WTC11 (cell line): Measurements from ENCODE around the gene EXOC4. TPM values are rescaled to one million over a fixed set of nuclear protein-coding genes. Genes with fewer than 3 reads are reported as not detected.
"Not testable (repeated sequence)": the region's sequence is repeated elsewhere in the genome, so short reads cannot be mapped to it uniquely, and the experiment has no call there.

Experiments used
- ATAC-seq: fragments of 200-7000 bp; cut with Tn5 transposase; 2 replicates; pipeline ENCODE4 v1.10.0; 2021; ENCODE audit warnings: mild to moderate bottlenecking, moderate library complexity
- CTCF ChIA-PET: fragments of 300-600 bp; sonication (Branson Sonifier 250); formaldehyde crosslinking; loops from one replicate; lab custom pipeline; 2021; ENCODE audit warnings: antibody characterized with exemption; lab: Charles Lee
- POLR2A ChIA-PET: fragments of 350-600 bp; sonication (Branson Sonifier 250); formaldehyde crosslinking; loops from one replicate; lab custom pipeline; 2021; ENCODE audit warnings: antibody characterized with exemption; lab: Charles Lee
- DNase-seq: peaks from one replicate; pipeline ENCODE4 v3.0.0; 2021; ENCODE audit warnings: low spot score
- H3K27ac Mint-ChIP-seq: 2 replicates; pipeline ENCODE4 v1.8.0; 2021; ENCODE audit warnings: mixed read lengths
- H3K27me3 Mint-ChIP-seq: 2 replicates; pipeline ENCODE4 v1.8.0; 2021; ENCODE audit warnings: low read depth, mild to moderate bottlenecking, moderate library complexity, mixed read lengths
- H3K36me3 Mint-ChIP-seq: 2 replicates; pipeline ENCODE4 v1.8.0; 2021; ENCODE audit warnings: mixed read lengths
- H3K4me1 Mint-ChIP-seq: 2 replicates; pipeline ENCODE4 v1.8.0; 2022; ENCODE audit warnings: mixed read lengths
- H3K4me3 Mint-ChIP-seq: 2 replicates; pipeline ENCODE4 v1.8.0; 2021; ENCODE audit warnings: mild to moderate bottlenecking, moderate library complexity, mixed read lengths
- H3K9me3 Mint-ChIP-seq: 2 replicates; pipeline ENCODE4 v1.8.0; 2021; ENCODE audit warnings: mixed read lengths
- AFF4 ChIP-seq: sonication (generic); formaldehyde crosslinking; IDR thresholded peaks from 2 replicates; pipeline ENCODE4 v1.8.1; 2023; ENCODE audit warnings: mild to moderate bottlenecking, missing genetic modification reagents, borderline replicate concordance
- CTCF ChIP-seq: fragments of 200-600 bp; IDR thresholded peaks from 2 replicates; pipeline ENCODE4 v1.8.0; 2022; ENCODE audit warnings: antibody characterized with exemption
- GRHL2 ChIP-seq: fragments of 250-450 bp; sonication (Bioruptor Pico); IDR thresholded peaks from 2 replicates; pipeline ENCODE4 v1.8.0; 2022; ENCODE audit warnings: mild to moderate bottlenecking, moderate library complexity; ENCODE audit not compliant: insufficient replicate concordance, severe bottlenecking
- HMGA2 ChIP-seq: fragments of 250-450 bp; sonication (Bioruptor Pico); IDR thresholded peaks from 2 replicates; pipeline ENCODE4 v1.4.0; 2021; ENCODE audit warnings: mild to moderate bottlenecking, moderate library complexity
- KAT7 ChIP-seq: sonication (generic); formaldehyde crosslinking; IDR thresholded peaks from 2 replicates; pipeline ENCODE4 v1.8.1; 2023; ENCODE audit warnings: missing genetic modification reagents, mild to moderate bottlenecking, borderline replicate concordance
- MYBL2 ChIP-seq: sonication (generic); formaldehyde crosslinking; IDR thresholded peaks from 2 replicates; pipeline ENCODE4 v1.8.1; 2023; ENCODE audit warnings: mild to moderate bottlenecking, moderate library complexity, missing genetic modification reagents
- NR1H2 ChIP-seq: sonication (generic); formaldehyde crosslinking; IDR thresholded peaks from 2 replicates; pipeline ENCODE4 v1.9.0; 2021; ENCODE audit warnings: mild to moderate bottlenecking, moderate library complexity, missing genetic modification reagents
- NR2C2 ChIP-seq: sonication (generic); formaldehyde crosslinking; IDR thresholded peaks from 2 replicates; pipeline ENCODE4 v1.8.0; 2022; ENCODE audit warnings: mild to moderate bottlenecking, missing genetic modification reagents
- ZBTB43 ChIP-seq: sonication (generic); formaldehyde crosslinking; IDR thresholded peaks from 2 replicates; pipeline ENCODE4 v1.8.1; 2023; ENCODE audit warnings: mild to moderate bottlenecking, missing genetic modification reagents
- ZNF121 ChIP-seq: sonication (generic); formaldehyde crosslinking; IDR thresholded peaks from 2 replicates; pipeline ENCODE4 v1.8.0; 2023; ENCODE audit warnings: missing genetic modification reagents
- ZNF416 ChIP-seq: fragments of 250-450 bp; sonication (Bioruptor Pico); IDR thresholded peaks from 2 replicates; pipeline ENCODE4 v1.9.0; 2021; ENCODE audit warnings: mild to moderate bottlenecking, inconsistent platforms
- ZNF532 ChIP-seq: fragments of 250-450 bp; sonication (Bioruptor Pico); IDR thresholded peaks from 2 replicates; pipeline ENCODE4 v1.9.0; 2021; ENCODE audit warnings: mild to moderate bottlenecking, borderline replicate concordance
- total RNA-seq: library from RNA; stranded (reverse); gene quantifications from 3 replicates; pipeline ENCODE4 v1.2.3, GENCODE V29; 2021

Gene EXOC4
- total RNA-seq, 1 experiment from 2014 or later = 62.0 TPM

- TF ChIP-seq AFF4 (CRISPR knock-in tag) = no peak
- TF ChIP-seq, all 79 proteins: peak for 6
These were observed at the start of gene EXOC4 (continued) for GRCh38 chr7:133252858-133253518.

- POLR2A ChIA-PET = no interaction called here
- H3K4me1 Mint-ChIP-seq = peaks cover 23% of the 10 kb centered on the region
- H3K9me3 Mint-ChIP-seq = peaks cover 9% of the 10 kb centered on the region
- H3K4me3 Mint-ChIP-seq = no peak overlapping the region
- CTCF ChIA-PET = interaction anchor here (0.6 kb wide), 1 partner anchor 24 kb away, joined by 3 read pairs; no protein-coding TSS in a partner anchor
- no peak for ATAC-seq
- no peak for TF ChIP-seq ZBTB43 (CRISPR knock-in tag)
- TF ChIP-seq ZNF121 = peak; percentile 80
- H3K27me3 Mint-ChIP-seq = no peaks in the 10 kb centered on the region
- peaks cover 7% of the 10 kb centered on the region for H3K36me3 Mint-ChIP-seq
- H3K27ac Mint-ChIP-seq = no peak overlapping the region
- no peak for DNase-seq
These were observed 49.4 kb upstream of the EXOC4 start for GRCh38 chr7:133203490-133203889.

- POLR2A ChIA-PET = no interaction called here
- Mint-ChIP-seq H3K9me3 (peaks cover 15% of the 10 kb centered on the region), H3K4me3 (no peak overlapping the region), H3K36me3 (peaks cover 14% of the 10 kb centered on the region), H3K27ac (no peak overlapping the region), H3K4me1 (peaks cover 14% of the 10 kb centered on the region), H3K27me3 (no peaks in the 10 kb centered on the region)
- no peak for DNase-seq
- ATAC-seq = peak; percentile 88
- CTCF ChIA-PET = interaction anchor here (0.5 to 1.0 kb wide), 3 partner anchors 32 to 198 kb away, joined by 3 to 4 read pairs (median 3); no protein-coding TSS in a partner anchor
- TF ChIP-seq CTCF (peak; percentile 36; the same call in 1 of the 2 replicates), MYBL2 (CRISPR knock-in tag) (no peak)
These were observed 45.2 kb upstream of the EXOC4 start for GRCh38 chr7:133207687-133208086.

- Mint-ChIP-seq H3K36me3 (peaks cover 17% of the 10 kb centered on the region), H3K9me3 (peaks cover 28% of the 10 kb centered on the region)
- H3K4me1 Mint-ChIP-seq, ATAC-seq, H3K4me3 Mint-ChIP-seq, CTCF ChIA-PET, DNase-seq, POLR2A ChIA-PET, H3K27me3 Mint-ChIP-seq, H3K27ac Mint-ChIP-seq: not testable (repeated sequence)
These were observed 42.1 kb upstream of the EXOC4 start for GRCh38 chr7:133210817-133211216.

- DNase-seq, H3K36me3 Mint-ChIP-seq, H3K27ac Mint-ChIP-seq, ATAC-seq, H3K4me1 Mint-ChIP-seq, H3K4me3 Mint-ChIP-seq, H3K27me3 Mint-ChIP-seq, POLR2A ChIA-PET, CTCF ChIA-PET: not testable (repeated sequence)
- peaks cover 17% of the 10 kb centered on the region for H3K9me3 Mint-ChIP-seq
These were observed 39.1 kb upstream of the EXOC4 start for GRCh38 chr7:133213772-133214171.

- CTCF ChIA-PET = no interaction called here
- ATAC-seq (no peak), DNase-seq (no peak)
- Mint-ChIP-seq H3K9me3 (peaks cover 18% of the 10 kb centered on the region), H3K4me3 (no peak overlapping the region), H3K27ac (no peak overlapping the region), H3K36me3 (peaks cover 3% of the 10 kb centered on the region), H3K4me1 (no peaks in the 10 kb centered on the region), H3K27me3 (no peaks in the 10 kb centered on the region)
- POLR2A ChIA-PET = no interaction called here
- TF ChIP-seq ZNF416 (CRISPR knock-in tag) (no peak), KAT7 (CRISPR knock-in tag) (no peak), NR2C2 (CRISPR knock-in tag) (no peak), NR1H2 (CRISPR knock-in tag) (no peak), GRHL2 (CRISPR knock-in tag) (no peak), HMGA2 (CRISPR knock-in tag) (no peak), ZNF532 (no peak)
These were observed 35.1 kb upstream of the EXOC4 start for GRCh38 chr7:133217773-133218172.
